GM13976 (cell line): ENCODE data around the gene EVI5L.

Source experiments
- DNase-seq: peaks from one replicate; pipeline ENCODE4 v3.0.0; 2012; ENCODE audit warnings: low spot score
- in situ Hi-C: fragments of 300-500 bp; cut with MboI; formaldehyde crosslinking; loops from one replicate; pipeline ENCODE4 v1.12.0; 2022; ENCODE audit warnings: low sequenced_read_pairs, mixed read lengths, inconsistent platforms; ENCODE audit not compliant: unreplicated experiment
- TF ChIP-seq, protein P1 (sequence below): IDR thresholded peaks from 2 replicates; pipeline ENCODE4 v1.5.1; 2012; ENCODE audit warnings: borderline replicate concordance, mild to moderate bottlenecking; ENCODE audit not compliant: insufficient read depth; ENCODE audit errors: extremely low read depth, missing control alignments, control extremely low read depth

The EVI5L gene

DNA sequence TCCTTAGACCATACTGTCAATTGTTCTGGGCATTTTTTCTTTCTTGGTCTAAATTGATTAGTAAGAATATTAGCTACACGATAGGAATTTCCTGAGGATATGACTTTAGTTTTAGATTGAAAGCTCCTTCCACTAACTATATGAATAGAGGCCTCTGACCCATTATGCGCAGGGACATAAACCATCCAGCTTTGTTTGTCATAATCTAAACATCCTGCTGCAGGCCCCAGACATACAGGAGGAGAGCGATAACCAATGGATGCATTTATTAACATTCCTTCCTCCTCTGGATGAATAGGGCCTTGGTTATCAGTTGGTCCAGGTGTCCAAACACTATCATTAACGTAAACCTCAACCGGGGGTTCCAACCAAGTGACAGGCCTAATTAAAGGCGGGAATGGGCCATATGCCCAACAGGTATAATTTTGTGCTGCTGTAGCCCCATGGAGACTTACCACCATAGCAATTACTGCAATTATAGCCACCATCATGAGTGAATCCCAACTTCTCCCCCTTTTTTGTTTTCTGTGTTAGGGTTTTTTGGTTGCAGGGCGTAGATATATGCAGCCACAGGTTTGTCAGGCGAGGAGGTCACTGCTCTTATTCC lies 34.4 kb upstream of the EVI5L start:
- no peak for DNase-seq
- TF ChIP-seq, protein P1, sequence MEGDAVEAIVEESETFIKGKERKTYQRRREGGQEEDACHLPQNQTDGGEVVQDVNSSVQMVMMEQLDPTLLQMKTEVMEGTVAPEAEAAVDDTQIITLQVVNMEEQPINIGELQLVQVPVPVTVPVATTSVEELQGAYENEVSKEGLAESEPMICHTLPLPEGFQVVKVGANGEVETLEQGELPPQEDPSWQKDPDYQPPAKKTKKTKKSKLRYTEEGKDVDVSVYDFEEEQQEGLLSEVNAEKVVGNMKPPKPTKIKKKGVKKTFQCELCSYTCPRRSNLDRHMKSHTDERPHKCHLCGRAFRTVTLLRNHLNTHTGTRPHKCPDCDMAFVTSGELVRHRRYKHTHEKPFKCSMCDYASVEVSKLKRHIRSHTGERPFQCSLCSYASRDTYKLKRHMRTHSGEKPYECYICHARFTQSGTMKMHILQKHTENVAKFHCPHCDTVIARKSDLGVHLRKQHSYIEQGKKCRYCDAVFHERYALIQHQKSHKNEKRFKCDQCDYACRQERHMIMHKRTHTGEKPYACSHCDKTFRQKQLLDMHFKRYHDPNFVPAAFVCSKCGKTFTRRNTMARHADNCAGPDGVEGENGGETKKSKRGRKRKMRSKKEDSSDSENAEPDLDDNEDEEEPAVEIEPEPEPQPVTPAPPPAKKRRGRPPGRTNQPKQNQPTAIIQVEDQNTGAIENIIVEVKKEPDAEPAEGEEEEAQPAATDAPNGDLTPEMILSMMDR, result no peak
- in situ Hi-C loops, result loop anchor here (5.0 kb wide), 1 partner anchor 113 kb away; the partner anchor contains the start of gene TRAPPC5

GRCh38 chr19:7799640-7800355 lies 30.2 kb upstream of the EVI5L start:
- TF ChIP-seq, protein P1, result peak; percentile 48
- peak; percentile 72 for DNase-seq
- in situ Hi-C loops, result loop anchor here (5.0 kb wide), 1 partner anchor 117 kb away; the partner anchor contains the start of gene TRAPPC5

GRCh38 chr19:7801020-7801570 lies 28.9 kb upstream of the EVI5L start:
- no peak for DNase-seq
- TF ChIP-seq, protein P1, result no peak
- in situ Hi-C loops, result no loop called here

DNA sequence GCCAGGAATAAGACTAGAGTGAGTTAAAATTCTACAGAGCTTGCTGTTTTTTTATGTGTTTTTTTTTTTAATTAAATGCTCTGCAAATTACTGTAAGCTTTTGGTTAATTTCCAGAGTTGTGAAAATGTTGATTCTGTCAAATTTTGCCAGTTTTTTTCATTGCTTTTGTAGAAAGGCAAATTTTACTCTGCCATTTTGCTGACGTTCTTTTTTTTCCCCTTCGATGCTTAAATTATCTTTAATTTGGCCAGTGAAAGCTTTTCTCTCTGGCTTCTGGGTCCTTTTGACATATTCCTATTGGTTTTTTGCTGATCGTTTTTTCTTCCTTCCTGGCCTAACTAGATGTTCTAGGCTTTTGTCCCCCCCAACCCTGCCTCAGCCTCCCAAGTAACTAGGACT lies 23.8 kb upstream of the EVI5L start:
- TF ChIP-seq, protein P1, result no peak
- DNase-seq, result no peak
- in situ Hi-C loops, result no loop called here

DNA sequence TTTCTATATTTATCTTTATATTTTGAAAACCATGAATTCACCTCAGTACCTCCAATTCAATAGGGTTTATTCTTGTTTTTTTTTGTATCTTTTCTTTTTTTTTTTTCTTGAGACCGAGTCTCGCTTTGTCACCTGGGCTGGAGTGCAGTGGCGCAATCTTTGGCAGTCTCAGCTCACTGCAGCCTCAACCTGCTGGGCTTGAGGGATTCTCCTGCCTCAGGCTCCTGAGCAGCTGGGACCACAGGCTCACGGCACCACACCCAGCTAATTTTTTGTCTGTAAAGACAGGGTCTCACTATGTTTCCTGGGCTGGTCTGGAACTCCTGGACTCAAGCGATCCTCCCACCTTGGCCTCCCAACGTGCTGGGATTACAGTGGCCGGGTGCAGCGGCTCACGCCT lies 23.1 kb upstream of the EVI5L start:
- in situ Hi-C loops, result no loop called here
- TF ChIP-seq, protein P1, result no peak
- DNase-seq, result no peak

- TF ChIP-seq, protein P1, result no peak
- no peak for DNase-seq
- in situ Hi-C loops, result no loop called here
Measured at GRCh38 chr19:7808108-7808507, 21.9 kb upstream of the EVI5L start.
